Suprapubic skin (tissue), 4 donors: Measurements from ENCODE around the gene DVL1.

ENCODE experiments used
- EP300 ChIP-seq: sonication (generic); formaldehyde crosslinking; IDR thresholded peaks from one replicate; pipeline ENCODE4 v1.6.1; 2017; ENCODE audit warnings: antibody characterized with exemption
- POLR2A ChIP-seq, 2 donors: fragments of 450-650 bp; IDR thresholded peaks; one replicate each; pipeline ENCODE4 v1.6.1; 2017; ENCODE audit warnings: antibody characterized with exemption in 2 of 2, mild to moderate bottlenecking in 2 of 2, moderate library complexity in 2 of 2
- POLR2AphosphoS5 ChIP-seq, 3 donors: sonication (generic); formaldehyde crosslinking; IDR thresholded peaks; one replicate each; pipeline ENCODE4 v1.6.1; 2017; ENCODE audit warnings: antibody characterized with exemption in 3 of 3
- TF ChIP-seq, protein P1 (sequence below), 2 donors: fragments of 200-600 bp in 1 of 2; fragments of 450-650 bp in 1 of 2; sonication (generic) in 1 of 2; IDR thresholded peaks; one replicate each; pipeline ENCODE4 v1.5.1; 2016 to 2019; ENCODE audit warnings: antibody characterized with exemption in 2 of 2, mild to moderate bottlenecking in 1 of 2, moderate library complexity in 1 of 2

DNA sequence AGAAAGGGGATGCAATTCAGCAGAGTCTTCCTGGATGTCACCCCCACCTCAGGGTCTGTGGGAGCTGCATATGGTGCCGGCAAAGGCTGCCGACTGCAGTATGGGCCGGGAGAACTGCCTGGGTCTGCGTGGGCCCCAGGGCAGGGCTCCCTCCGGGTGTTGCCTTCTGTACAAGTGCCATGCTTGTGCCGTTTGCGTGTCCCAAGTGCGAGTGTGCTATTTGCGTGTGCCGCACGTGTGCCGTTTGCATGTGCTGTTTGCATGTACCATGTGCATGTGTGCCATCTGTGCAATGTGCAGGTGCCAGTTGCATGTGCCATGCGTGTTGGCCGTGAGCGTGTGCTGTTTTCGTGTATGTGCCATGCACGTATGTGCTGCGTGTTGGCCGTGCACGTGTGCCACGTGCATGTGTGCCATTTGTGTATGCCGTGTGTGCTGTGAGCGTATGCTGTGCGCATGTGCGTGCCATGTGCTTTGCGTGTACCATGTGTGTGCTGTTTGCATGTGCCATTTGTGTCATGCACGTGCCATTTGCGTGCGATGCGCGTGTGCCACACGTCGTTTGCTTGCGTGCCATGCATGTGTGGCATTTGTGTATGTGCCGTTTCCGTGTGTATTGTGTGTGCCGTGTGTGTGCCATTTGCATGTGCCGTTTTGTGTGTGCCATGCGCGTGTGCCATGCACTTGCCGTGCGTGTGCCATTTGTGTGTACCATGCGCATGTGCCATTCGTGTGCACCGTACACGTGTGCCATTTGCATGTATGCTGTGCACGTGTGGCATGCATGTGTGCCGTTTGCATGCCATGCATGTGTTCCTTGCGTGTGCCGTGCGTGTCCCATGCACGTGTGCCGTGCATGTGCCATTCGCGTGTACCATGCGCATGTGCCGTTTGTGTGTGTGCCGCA lies 19.7 kb downstream of the DVL1 start:
- TF ChIP-seq POLR2AphosphoS5 (IDR thresholded peaks at IDR 0.05) (no peak), POLR2A (IDR thresholded peaks at IDR 0.05) (no peak), EP300 (no peak)
- TF ChIP-seq, protein P1, sequence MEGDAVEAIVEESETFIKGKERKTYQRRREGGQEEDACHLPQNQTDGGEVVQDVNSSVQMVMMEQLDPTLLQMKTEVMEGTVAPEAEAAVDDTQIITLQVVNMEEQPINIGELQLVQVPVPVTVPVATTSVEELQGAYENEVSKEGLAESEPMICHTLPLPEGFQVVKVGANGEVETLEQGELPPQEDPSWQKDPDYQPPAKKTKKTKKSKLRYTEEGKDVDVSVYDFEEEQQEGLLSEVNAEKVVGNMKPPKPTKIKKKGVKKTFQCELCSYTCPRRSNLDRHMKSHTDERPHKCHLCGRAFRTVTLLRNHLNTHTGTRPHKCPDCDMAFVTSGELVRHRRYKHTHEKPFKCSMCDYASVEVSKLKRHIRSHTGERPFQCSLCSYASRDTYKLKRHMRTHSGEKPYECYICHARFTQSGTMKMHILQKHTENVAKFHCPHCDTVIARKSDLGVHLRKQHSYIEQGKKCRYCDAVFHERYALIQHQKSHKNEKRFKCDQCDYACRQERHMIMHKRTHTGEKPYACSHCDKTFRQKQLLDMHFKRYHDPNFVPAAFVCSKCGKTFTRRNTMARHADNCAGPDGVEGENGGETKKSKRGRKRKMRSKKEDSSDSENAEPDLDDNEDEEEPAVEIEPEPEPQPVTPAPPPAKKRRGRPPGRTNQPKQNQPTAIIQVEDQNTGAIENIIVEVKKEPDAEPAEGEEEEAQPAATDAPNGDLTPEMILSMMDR (IDR thresholded peaks at IDR 0.05) = no peak
